NCI-H345 treated with DMSO at 0.1 percent for 48 hours (cell line): ENCODE measurements around the gene LMF1.
"Not testable (repeated sequence)": the region's sequence is repeated elsewhere in the genome, so short reads cannot be mapped to it uniquely, and the experiment has no call there.

Experiments
- DNase-seq: peaks from one replicate; lab custom pipeline; 2025; ENCODE audit not compliant: unreplicated experiment; lab: John Stamatoyannopoulos, UW

Gene LMF1

DNA sequence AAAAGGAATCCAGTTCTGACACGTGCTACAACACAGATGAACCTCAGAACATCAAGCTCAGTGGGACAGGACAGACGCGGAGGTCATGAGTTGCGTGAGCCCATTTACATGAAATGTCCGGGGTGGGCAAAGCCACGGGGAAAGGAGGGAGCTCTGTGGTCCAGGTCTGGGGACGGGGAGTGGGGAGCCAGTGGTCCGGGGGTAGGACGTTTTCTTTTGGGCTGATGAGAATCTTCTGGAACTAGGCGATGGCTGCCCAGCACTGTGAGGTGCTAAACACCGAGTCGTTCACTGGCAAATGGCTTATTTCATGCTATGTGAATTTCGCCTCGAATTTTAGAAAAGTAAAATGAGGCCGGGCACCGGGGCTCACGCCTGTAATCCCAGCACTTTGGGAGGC lies 2.6 kb upstream of the LMF1 start:
- DNase-seq = no peak

DNA sequence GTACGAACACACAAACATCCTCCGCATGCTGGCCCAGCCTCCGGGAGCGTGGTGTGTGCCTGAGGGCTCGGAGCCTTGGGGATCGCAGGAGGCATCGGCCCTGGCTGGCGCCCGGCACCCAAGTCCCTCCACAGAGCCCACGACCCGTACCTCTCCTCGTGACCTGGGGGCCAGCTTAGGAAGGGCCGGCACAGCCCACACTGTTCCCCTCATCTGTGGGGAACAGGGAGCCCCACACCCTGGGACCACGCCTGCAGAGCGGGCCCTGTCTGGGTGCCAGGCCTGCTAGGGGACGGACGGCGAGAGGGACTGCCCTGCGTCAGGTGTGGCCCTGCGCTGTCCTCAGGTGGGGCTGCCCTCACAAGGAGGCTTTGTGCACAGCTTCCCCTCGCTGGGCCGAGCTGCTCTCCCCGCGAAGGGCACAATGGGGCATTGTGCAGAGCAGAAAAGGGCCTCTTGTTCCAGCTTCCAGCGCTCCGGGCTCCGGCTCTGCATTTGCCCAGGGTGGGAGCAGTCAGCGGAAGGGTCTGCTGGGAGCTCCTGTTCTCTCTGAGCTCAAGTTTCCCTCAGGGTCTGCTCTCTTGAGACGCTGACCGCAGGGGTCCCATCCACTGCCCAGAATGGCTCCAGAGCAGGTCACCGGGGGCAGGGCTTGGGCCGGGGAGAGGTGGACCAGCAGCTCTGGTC lies 1.7 kb upstream of the LMF1 start:
- no peak for DNase-seq

DNA sequence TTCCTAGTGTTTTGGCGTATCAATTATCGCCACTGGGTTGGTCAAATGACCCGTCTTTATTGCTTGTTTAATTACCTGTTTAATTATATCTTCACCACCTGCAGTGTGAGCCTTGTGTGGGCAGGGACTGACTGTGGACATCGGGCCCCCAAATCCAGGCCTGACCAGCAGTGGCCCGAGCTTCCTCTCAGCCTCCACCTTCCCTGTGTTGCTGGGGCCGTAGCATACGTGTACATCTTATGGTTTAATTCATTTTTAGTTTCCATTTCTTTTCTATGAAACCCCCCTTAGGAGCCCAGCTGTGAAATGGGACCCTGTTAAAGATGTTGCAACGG lies 1.2 kb upstream of the LMF1 start:
- DNase-seq = no peak

DNA sequence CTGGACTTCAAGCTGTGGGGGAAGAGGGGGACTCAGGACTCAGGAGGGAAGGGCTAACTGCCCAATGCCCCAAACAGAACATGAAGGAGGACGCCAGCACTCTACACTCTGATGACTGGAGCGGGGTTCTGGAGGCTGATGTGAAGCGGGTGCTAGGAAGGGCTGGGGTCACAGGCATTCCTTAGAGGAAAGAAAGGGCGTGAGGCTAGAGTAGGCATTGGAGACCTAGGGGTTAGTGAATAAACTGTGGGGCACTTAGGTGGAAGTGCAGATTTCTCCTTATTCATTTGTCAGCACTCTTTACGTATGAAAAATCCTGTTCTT lies 760 bp upstream of the LMF1 start:
- DNase-seq = no peak

DNA sequence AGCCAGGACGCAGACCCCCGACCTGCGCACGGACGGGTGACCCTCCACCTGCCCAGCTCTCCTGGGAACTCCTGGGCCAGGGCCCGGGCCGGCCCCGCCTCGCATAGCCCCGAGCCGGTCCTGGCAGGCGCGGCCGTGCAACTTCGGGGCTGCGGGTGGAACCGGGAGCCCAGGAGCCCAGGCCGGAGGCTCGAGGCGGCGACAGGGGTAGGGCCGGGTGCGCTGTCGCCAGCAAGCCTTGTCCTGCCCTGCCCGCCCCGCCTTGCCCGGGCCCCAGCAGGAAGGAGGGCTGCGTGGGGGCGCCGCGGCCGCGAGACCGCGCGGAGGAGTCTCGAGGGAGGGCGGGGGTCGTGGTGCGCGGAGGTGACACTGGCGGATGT lies 408 bp downstream of the LMF1 start:
- no peak for DNase-seq

DNA sequence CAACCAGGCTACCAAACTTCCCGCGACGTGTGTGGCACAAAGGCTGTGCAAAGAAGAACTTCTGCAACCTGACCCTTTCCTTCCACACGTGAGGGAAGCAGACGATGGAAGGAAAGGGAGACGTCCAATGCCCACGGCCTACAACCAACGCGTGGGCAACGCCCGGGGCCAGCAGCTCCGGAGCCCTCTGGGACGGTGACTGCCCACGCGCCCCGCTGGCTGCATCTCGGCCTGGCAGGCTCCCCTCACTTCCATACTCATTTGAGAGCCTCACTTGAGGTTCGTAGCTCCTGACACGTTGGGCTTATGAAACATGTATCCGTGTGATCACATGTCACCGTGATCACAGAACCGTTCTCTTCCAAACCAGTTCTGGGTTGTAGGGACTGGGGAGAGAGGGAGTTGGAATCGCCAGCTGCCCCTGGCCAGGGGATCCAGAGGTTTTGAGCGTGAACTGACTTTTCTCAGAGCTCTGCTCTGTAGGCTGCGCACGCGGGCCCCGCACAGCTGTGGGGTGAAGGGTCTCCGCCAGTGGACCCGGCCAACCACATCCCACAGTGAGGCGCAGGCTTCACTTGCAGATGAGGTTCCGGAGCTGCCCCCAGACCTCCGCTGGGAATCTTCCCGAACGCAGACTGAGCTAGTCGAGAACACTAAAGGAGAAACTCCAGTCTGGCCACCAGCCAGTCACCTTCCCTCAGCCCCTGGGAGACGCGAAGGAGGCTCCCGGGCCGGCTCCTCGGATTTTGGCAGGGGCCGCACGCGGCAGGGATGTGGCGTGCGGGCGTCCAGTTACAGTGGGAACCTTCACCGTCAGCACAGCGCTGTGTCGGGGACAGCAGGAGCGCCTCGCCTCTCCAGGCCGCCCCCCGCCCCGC lies 1.0 kb downstream of the LMF1 start:
- no peak for DNase-seq

DNA sequence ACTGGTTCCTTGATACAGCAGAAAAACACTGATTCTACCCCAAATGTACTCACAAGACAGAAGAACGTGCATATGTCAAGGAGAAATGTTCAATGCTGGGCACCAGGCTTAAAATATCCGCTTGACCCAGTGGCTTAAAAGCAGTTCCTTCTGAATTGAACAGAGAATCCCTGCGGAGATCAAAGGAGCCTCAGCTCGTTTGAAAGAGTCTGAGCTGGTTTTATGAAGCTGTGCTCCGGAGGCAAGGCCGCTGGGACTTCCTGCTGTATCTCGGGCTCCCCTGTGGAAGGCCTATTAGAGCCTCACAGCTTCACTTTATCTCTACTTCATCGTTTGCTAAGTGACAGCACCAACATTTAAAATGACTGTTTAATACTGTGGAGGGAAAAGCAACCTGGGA lies 2.2 kb downstream of the LMF1 start:
- DNase-seq = no peak

DNA sequence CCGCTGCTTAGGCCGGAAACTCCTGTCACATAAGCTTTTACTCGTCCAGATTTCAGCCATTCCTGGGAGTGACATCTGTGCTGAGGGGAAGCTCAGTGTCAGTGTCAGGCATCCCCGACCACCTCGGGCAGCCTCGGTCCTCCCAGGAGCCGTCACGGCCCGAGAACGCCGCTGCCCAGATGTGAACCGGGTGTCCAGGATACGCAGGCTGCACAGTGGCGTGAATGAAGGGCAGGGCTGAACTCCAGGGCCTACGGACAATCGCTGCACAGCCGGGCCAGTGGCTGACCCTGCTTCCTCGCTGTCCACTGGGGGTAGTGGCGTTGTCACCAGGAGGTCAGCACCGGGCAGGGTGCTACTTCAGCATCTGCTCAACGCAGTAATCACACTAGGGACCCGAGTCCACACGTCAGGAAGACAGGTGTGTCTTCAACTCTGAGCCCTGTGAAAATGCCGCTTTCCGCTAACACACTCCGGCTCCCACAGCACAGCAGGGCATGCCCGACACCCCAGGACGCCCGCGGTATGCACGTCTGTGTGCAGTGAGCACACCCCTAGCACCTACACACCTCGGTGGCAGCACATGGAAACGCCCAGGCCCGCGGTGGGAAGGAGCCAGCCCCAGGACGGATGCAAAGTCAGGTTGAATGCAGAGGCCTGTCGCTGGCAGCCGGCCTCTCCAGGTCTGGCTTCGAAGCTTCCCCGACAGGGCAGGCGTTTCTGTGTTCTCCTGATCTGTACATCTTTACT lies 3.1 kb downstream of the LMF1 start:
- no peak for DNase-seq

DNA sequence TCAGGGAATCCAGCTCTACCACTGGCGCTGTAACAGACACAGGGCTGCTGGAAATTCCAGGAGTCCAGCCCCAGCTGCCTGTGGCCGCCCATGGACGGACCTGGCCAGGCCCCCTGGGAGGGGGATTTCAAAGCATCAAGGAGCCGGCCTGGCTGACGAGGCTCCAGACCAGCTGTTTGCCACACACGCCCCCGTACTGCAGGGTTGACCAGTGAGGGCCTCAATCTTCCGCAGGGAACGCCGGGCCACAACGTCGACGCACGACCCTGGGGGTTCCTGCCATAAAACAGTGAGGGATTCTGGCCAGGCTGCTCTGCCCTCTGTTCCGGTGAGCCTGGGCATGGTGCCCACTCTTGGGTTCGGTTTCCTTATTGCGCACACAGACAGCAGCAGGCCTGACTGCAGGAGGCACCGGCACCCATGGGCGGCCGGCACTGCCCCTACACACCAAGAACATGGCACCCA lies 3.7 kb downstream of the LMF1 start:
- no peak for DNase-seq

DNA sequence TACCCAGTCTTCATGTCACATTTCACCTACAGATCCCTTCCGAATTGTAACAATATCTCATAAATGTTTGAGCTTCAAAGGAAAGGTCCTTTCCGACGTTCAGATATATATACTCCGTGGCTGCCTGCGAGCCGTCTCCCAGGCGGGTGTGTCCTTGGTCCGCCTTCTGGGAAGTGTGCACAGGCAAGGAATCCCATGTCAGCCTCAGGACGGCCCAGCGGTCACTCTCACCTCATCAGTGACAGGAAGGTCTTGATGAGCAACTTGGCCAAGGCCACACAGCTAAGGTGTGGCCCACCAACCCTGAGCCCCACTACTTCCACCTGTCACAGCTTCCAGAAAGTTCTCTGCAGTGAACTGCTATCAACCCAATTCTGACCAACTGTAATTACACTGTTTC lies 4.3 kb downstream of the LMF1 start:
- no peak for DNase-seq

DNA sequence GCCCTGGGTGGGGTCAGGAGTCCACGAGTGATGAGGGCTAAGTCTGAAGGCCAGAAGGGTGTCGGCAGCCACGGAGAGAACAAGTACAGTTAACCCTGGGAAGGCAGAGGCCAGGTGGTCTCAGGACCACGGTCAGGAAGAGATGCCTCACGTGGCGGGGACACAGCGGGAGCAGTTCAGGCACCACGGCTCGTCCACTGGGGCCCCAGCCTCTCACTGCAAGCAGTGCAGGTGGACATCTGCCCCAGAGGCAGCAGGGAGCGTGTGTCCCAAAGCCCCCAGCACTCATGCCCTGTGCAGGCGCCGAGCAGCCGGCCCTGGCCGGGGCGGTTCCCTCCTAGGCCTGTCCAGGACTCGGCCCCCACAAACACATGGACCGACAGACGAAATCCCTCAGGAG lies 4.7 kb downstream of the LMF1 start:
- DNase-seq = no peak

DNA sequence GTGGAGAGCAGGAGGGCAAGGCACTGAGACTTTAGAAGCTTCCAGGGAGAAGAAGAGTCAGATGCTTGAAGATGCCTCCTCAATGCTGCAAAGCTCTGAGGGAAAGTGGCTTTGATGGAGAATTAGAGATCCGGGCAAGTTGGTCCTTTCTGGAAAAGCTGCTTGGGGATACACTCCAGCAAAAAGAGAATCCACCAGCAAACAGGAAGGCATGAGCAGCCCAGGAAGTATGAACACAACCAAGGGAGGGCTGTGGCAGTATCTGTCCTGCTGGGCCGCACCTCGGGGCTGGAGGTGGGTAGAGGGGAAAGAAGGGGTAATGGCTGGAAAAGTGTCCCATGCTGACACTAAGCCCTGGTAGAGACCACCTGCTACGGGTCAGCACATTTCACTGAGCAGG lies 5.3 kb downstream of the LMF1 start:
- no peak for DNase-seq

DNA sequence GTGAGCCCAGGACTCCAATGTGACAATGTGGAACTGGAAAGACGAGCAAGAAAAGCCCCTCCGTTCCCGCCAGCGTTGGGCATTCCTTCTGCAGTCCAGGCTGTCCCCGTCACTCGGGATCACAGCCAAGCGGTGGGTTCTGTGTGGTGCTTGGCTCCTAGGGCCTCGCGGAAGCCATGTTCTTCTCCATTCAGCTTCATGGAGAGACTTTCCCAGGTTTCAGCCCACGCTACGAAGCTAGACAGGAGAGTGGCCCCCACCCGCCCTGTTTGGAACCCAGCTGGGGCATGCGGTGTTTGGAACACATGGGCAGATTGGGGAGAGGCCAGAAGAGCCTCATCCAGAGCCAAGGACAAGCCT lies 5.8 kb downstream of the LMF1 start:
- no peak for DNase-seq

DNA sequence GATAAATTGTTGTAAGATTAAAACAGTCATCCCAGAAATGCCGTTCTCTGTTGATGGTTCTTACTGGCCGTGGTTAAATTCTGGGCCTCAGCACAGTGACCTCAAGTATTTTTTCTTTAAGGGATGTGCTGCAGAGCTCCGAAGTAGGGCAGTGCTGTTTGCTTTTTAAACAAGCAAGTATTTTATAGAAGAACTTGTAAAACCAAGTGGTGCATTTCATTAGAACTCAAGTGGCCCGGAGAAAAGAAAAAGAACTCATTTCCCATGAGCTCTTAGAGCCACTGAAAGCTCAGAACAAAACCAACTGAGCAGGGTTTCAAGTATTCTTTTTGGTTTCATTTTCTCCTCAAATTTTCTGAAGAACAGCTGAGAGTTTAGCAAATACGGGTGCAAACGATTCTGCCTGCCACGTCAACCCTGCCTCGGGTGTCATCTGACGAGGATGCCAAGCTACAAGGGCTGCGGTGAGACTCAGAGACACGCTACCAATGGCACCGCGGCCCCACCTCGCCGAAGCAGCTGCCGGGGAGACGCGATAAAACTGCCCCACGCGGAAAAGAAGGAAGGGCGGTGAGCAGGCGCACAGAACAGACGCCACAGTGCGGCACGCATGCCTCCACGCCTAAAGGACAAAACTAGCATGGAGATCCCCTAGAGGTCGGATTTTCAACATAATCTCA lies 6.3 kb downstream of the LMF1 start:
- no peak for DNase-seq

DNA sequence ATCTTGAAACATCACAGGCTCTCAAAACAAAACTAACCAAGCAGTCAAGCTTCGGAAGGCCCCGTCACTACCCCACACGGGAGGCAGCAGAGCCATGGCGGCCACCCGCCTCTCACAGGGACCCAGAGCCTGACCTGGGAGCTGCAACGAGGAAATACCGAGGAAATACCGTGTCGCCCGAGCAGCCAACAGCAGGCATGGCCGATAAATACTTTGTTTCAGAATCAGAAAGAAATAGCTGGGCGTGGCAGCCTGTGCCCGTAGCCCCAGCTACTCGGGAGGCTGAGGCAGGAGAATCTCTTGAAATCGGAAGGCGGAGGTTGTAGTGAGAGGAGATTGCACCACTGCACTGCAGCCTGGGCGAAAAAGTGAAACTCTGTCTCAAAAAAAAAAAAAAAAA lies 6.9 kb downstream of the LMF1 start:
- DNase-seq = no peak

DNA sequence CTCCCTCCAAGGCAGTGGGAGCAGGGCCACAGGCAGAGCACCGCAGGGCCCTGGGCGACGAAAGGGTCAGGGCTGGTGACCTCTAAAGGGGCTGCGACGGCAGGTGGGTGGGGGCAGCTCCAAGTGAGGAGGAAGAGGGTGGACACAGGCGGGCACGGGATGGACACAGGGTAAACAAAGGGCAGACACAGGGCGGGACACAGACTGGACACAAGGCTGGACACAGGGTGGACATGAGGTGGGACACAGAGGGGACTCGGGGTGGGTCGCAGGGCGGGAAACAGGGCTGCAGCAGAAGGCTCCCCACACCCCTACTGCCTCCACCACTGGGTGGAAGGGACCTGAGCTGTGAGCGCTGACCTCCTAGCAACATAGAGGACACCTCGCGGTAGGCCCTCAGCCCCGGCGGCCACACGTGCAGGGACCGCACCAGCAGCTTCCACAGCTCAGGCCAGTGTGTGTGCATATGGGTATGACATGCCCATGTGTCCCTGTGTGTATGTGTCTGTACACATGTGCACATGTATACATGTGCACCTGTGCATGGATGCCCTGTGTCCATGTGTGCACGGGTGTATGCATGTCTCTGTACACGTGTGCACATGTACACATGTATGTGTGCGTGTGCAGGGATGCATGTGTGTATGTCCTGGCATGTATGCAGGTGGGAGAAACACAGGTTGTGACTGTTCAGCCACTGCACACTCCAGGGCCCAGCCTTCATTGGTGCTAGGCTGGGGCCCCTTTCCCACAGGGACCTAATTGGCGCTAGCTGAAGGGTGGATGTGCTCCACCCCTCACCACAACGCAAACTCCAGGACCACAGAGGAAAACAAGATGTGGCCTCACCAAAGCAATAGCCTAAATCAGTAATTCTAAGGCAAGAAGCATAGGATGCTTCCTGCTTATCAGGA lies 7.6 kb downstream of the LMF1 start:
- no peak for DNase-seq

DNA sequence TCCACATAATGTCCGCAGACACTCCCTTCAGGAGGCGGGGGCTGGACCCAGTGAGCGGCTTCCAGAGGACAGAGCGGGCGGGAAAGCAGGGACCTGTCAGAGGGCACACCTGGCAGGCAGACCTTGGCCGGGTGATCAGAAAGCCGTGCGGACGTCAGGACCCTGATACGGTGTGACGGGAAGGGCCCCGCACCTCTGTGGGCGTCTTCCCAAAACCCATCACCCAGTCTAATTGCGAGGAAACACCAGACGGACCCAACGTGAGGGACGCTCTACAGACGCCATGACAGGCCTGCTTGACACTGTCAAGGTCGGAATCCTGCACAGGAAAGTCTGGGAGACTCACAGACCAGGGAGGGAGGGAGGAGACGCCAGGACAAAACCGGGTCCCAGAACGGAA lies 8.4 kb downstream of the LMF1 start:
- no peak for DNase-seq

DNA sequence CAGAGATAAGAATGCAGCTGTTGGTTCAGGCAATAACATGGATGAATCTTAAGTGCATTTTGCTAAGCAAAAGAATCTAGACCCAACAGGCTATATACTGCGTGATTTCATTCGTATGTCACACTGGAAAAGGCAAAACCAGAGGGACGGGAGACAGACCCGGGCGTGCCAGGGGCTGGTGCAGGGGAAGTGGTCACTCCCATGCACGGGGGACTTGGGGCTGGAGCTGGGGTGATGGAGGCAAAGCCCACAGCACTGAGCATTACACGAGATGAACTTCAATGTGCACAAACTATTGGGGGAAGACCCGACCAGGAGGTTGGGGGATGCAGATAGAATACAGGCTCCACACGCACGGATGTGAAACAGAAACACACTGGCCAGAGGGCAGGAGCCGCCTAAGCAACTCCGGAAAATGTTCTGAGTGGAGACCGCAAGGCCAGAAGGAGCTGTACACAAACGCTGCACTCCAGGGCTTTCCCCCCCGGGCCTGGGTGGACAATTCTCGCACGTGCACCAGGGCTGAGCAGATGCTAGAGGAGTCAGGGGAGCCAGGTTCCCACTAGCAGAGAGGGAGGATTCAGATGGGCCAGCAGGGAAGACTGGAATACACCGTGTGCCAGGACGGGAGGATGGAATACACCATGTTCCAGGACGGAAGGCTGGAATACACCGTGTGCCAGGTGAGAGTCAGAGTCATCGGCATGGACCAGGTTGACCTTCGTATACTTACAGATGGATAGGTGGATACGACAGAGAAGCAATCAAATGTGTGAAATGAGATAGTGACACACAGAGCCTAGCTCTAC lies 11.3 kb downstream of the LMF1 start:
- no peak for DNase-seq

DNA sequence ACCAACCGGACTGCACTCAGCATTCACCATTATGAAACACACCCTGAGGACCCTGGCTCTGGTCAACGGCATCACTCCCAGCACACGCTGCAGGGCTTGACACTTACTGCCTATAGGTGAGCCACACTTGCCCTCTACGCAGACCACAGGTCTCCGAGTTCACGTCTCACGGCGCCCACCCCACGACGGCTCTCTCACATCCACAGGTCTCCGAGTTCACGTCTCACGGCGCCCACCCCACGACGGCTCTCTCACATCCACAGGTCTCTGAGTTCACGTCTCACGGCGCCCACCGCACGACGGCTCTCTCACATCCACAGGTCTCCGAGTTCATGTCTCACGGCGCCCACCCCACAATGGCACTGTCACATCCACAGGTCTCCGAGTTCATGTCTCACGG lies 15.0 kb downstream of the LMF1 start:
- DNase-seq = not testable (repeated sequence)

DNA sequence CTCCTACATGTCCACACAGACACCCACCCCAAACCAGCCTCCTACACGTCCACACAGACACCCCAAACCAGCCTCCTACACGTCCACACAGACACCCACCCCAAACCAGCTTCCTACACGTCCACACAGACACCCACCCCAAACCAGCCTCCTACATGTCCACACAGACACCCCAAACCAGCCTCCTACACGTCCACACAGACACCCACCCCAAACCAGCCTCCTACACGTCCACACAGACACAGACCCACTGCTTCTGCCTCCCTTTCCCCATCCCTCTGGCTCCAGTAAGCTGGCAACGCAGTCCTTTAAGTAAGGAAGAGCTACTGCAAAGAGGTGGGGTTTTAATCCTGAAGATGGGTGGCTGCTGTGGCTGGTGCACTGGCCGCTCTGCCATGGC lies 17.0 kb downstream of the LMF1 start:
- DNase-seq = not testable (repeated sequence)
